Activated CD4-positive, alpha-beta memory T cell treated with anti-CD3 and anti-CD28 coated beads for 36 hours (primary cell): ENCODE results near the gene GJE1. TPM values are rescaled to one million over a fixed set of nuclear protein-coding genes. Genes with fewer than 3 reads are reported as not detected.
"Not testable (repeated sequence)": the region's sequence is repeated elsewhere in the genome, so short reads cannot be mapped to it uniquely, and the experiment has no call there.

Experiments used
- CTCF ChIA-PET: fragments of 350-600 bp; sonication (Branson Sonifier 250); formaldehyde crosslinking; loops from one replicate; lab custom pipeline; 2021; ENCODE audit warnings: antibody characterized with exemption, inconsistent platforms; lab: Charles Lee
- POLR2A ChIA-PET: fragments of 350-600 bp; sonication (Branson Sonifier 250); formaldehyde crosslinking; loops from one replicate; lab custom pipeline; 2021; ENCODE audit warnings: antibody characterized with exemption; lab: Charles Lee
- DNase-seq: peaks from one replicate; pipeline ENCODE4 v3.0.0-alpha.2; 2020
- H3K27ac Mint-ChIP-seq: one replicate; pipeline ENCODE4 v1.8.0; 2021; ENCODE audit warnings: mixed read lengths
- H3K27me3 Mint-ChIP-seq: one replicate; pipeline ENCODE4 v1.8.0; 2021; ENCODE audit warnings: mixed read lengths
- H3K36me3 Mint-ChIP-seq: one replicate; pipeline ENCODE4 v1.8.0; 2021; ENCODE audit warnings: mixed read lengths
- H3K4me1 Mint-ChIP-seq: one replicate; pipeline ENCODE4 v1.8.0; 2021; ENCODE audit warnings: low read depth, mixed read lengths
- H3K4me3 Mint-ChIP-seq: one replicate; pipeline ENCODE4 v1.8.0; 2021; ENCODE audit warnings: mild to moderate bottlenecking, mixed read lengths
- H3K9me3 Mint-ChIP-seq: one replicate; pipeline ENCODE4 v1.8.0; 2021; ENCODE audit warnings: mixed read lengths
- intact Hi-C: fragments of 100-400 bp; cut with micrococcal nuclease; formaldehyde crosslinking; loops from one replicate; pipeline ENCODE4 v1.15.1; 2023
- total RNA-seq, 2 experiments: library from RNA; stranded (reverse); gene quantifications; one replicate each; pipeline ENCODE4 v1.2.3, GENCODE V29; 2021

GJE1 gene, protein sequence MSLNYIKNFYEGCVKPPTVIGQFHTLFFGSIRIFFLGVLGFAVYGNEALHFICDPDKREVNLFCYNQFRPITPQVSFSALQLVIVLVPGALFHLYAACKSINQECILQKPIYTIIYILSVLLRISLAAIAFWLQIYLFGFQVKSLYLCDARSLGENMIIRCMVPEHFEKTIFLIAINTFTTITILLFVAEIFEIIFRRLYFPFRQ
- total RNA-seq, result not detected

DNA sequence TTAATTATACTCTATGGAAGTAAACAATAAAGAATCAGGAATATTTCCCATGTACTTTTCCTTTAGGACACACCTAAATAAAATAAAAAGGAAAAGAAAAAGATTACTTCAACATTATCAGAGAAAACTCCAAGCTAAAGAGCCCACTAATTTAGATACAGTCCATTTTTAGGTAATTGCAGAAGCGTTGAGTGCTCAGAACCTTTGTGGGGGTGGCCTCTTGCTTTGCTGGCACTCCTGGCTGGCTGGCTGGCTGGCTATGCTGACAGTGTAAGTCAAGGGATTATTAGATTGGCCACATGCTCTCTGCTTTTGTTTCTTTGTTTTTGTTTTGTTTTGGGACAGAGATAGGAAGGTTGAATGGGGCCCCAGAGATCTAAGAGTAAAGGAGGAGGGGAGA lies at the start of gene GJE1:
Gene GJE1, plus strand, starts transcription at position 301 of the 400 bp plus-strand sequence. CDS start 234 bp downstream, outside the sequence.
- no peaks in the 10 kb centered on the region for H3K9me3 Mint-ChIP-seq
- CTCF ChIA-PET, result no interaction called here
- DNase-seq, result no peak
- intact Hi-C loops, result no loop called here
- no peaks in the 10 kb centered on the region for H3K4me1 Mint-ChIP-seq
- peaks cover 19% of the 10 kb centered on the region for H3K27me3 Mint-ChIP-seq
- H3K36me3 Mint-ChIP-seq, result no peaks in the 10 kb centered on the region
- no peak within 1 kb of the TSS for H3K4me3 Mint-ChIP-seq
- POLR2A ChIA-PET, result no interaction called here
- no peak within 1 kb of the TSS for H3K27ac Mint-ChIP-seq

DNA sequence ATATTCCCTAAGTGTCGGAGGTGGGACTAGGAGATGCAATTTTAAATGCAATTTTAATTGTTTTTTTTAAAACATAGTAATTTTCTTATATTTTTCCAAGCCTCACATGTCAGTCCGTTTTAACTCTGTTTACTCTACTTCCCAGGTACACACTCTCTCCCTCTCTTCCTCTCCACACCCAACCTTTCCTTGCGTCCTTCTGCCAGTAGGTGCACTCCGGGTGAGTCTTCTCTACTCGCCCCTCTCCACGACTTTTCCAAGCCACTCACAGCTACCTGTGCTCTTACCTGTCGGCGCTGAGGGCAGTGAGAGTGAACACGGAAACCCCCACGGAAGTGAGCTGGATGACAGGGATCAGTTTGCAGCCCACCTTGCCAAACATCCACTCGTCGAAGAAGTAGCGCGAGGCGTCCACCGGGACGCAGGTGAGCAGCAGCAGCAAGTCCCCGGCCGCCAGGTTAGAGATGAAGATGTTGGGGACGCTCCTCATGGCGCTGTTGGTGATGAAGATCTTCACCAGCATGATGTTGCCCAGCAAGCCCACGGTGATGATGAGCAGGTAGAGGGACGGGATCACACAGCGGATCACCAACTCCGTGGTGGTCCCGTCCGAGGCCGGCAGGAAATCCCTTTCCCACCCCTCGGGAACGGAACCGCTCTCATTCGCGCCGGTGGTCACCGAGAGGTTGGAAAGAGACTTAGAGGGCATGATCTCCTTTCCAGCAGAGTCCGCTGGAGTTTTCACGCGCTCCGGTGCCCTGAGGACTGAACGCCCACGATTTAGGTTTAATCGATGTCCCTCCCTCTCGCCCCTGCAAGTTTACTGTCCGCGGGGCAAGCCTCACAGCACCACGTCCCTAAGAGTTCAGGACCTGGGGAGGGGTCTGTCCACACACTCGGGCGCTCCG lies 44.5 kb upstream of the GJE1 start:
- H3K36me3 Mint-ChIP-seq, result no peaks in the 10 kb centered on the region

DNA sequence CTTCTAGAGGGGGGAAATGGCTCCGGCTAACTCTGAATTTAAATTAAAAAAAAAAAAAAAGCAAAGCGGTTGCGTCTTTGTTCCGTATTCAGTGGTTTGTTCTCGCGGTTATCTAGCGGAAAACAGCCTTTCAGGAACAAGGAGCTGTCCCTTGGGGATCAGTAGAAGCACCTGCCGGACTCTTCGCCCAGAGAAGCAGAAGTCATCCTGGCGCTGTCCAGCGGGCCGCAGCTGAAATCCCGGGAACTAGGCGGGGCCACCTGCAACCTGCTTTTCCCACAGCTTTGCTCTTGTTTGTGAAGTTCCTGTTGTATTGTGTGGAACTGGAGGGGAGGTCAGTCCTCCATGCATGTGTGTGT lies 43.9 kb upstream of the GJE1 start:
- no peak overlapping the region for H3K27ac Mint-ChIP-seq
- H3K4me1 Mint-ChIP-seq, result peaks cover 11% of the 10 kb centered on the region
- H3K27me3 Mint-ChIP-seq, result peaks cover 24% of the 10 kb centered on the region
- intact Hi-C loops, result no loop called here
- peak; percentile 20 for DNase-seq
- peaks cover 2% of the 10 kb centered on the region for H3K9me3 Mint-ChIP-seq
- no peak overlapping the region for H3K4me3 Mint-ChIP-seq
- no peaks in the 10 kb centered on the region for H3K36me3 Mint-ChIP-seq
- ChIA-PET POLR2A (no interaction called here), CTCF (no interaction called here)

More for the DNA sequence above, 44.5 kb upstream of the GJE1 start:
- peaks cover 16% of the 10 kb centered on the region for H3K4me1 Mint-ChIP-seq
- intact Hi-C loops, result no loop called here
- H3K9me3 Mint-ChIP-seq, result no peaks in the 10 kb centered on the region
- ChIA-PET POLR2A (no interaction called here), CTCF (no interaction called here)
- no peak for DNase-seq
- H3K27ac Mint-ChIP-seq, result no peak overlapping the region
- H3K4me3 Mint-ChIP-seq, result no peak overlapping the region
- H3K27me3 Mint-ChIP-seq, result peaks cover 24% of the 10 kb centered on the region

DNA sequence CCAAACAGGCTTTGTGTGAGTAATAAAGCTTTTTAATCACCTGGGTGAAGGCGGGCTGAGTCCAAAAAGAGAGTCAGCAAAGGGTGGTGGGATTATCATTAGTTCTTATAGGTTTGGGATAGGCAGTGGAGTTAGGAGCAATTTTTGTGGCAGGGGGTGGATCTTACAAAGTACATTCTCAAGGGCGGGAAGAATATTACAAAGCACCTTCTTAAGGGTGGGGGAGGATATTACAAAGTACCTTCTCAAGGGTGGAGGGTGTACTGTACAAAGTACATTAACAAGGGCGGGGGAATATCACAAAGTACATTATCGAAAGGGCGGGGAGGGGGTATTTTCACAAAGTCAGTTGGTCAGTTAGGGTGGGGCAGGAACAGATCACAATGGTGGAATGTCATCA lies 27.9 kb upstream of the GJE1 start:
- H3K4me3 Mint-ChIP-seq, H3K4me1 Mint-ChIP-seq, H3K27me3 Mint-ChIP-seq, H3K36me3 Mint-ChIP-seq, intact Hi-C loops, H3K9me3 Mint-ChIP-seq, DNase-seq, H3K27ac Mint-ChIP-seq, POLR2A ChIA-PET, CTCF ChIA-PET: not testable (repeated sequence)

DNA sequence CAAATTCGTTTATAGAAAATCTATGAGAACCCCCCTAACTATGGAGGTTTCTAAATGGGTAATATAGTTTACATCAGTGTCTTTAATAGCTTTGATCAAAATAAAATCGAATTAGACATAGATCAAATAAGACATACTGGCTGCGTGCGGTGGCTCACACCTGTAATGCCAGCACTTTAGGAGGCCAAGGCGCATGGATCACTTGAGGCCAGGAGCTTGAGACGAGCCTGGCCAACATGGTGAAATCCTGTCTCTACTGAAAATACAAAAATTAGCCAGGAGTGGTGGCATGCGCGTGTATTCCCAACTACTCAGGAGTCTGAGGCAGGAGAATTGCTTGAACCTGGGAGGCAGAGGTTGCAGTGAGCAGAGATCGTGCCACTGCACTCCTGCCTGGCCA lies 21.9 kb upstream of the GJE1 start:
- H3K36me3 Mint-ChIP-seq, intact Hi-C loops, H3K27ac Mint-ChIP-seq, H3K4me3 Mint-ChIP-seq, H3K4me1 Mint-ChIP-seq, H3K27me3 Mint-ChIP-seq, POLR2A ChIA-PET, DNase-seq, H3K9me3 Mint-ChIP-seq: not testable (repeated sequence)
- CTCF ChIA-PET, result interaction anchor here (0.6 to 4.6 kb wide), 4 partner anchors 9 to 516 kb away, joined by 3 to 64 read pairs (median 14); no protein-coding TSS in a partner anchor

DNA sequence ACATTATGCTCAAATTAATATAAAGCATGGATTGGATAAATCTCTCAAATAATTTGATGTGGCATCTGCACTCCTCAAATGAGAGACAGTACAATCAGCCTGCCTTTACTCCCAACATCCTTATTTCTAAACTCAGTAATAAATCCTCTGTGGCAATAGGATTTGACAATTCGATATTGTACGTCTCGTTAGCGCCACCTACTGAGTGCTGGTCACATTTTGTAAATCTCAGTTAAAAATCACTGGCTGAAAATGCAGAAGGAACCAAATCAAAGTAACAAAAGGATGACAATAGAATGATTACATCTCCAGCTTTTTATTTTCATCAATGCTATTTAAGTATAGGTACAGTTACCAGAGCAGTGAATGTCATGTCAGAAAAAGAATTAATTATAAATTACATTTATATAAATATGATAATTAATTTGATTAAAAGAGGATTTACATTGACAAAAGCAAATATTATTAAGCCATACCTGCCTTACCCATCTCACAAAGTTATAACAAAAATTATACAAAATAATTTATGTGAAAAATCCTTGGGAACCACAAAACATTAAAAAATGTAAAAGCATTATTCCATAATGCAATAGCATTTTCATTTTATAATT lies 20.2 kb upstream of the GJE1 start:
- intact Hi-C loops, result loop anchor here (1.0 kb wide), 2 partner anchors 123 to 434 kb away; no protein-coding TSS in a partner anchor
- Mint-ChIP-seq H3K27me3 (peaks cover 2% of the 10 kb centered on the region), H3K4me3 (no peak overlapping the region), H3K9me3 (no peaks in the 10 kb centered on the region), H3K27ac (no peak overlapping the region), H3K36me3 (no peaks in the 10 kb centered on the region), H3K4me1 (no peaks in the 10 kb centered on the region)
- POLR2A ChIA-PET, result no interaction called here
- peak; percentile 75 for DNase-seq
- CTCF ChIA-PET, result interaction anchor here (0.6 to 4.6 kb wide), 13 partner anchors 9 to 661 kb away, joined by 3 to 64 read pairs (median 5); no protein-coding TSS in a partner anchor

DNA sequence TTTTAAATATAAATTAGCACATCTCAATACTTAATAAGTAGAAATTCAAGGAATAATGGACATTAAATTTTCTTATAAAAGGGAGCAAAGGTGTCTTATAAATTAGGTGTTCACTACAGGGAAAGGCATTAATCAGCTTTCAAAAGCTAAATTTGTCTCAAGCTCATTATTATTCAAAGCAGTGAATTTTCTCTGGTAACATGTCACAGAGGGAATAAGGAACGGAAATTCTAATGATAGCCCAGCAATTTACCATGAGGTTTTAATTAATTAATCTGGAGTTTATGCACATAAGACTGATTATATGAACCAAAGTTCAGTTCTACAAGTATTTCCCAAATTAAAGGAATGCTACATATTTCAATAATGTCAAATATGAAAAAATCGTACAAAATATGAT lies 15.4 kb upstream of the GJE1 start:
- DNase-seq, result no peak
- Mint-ChIP-seq H3K36me3 (no peaks in the 10 kb centered on the region), H3K9me3 (no peaks in the 10 kb centered on the region), H3K27me3 (peaks cover 2% of the 10 kb centered on the region), H3K27ac (no peak overlapping the region), H3K4me1 (no peaks in the 10 kb centered on the region), H3K4me3 (no peak overlapping the region)
- CTCF ChIA-PET, result interaction anchor here (1.0 kb wide), 1 partner anchor 128 kb away, joined by 6 read pairs; no protein-coding TSS in a partner anchor
- POLR2A ChIA-PET, result no interaction called here
- intact Hi-C loops, result no loop called here

DNA sequence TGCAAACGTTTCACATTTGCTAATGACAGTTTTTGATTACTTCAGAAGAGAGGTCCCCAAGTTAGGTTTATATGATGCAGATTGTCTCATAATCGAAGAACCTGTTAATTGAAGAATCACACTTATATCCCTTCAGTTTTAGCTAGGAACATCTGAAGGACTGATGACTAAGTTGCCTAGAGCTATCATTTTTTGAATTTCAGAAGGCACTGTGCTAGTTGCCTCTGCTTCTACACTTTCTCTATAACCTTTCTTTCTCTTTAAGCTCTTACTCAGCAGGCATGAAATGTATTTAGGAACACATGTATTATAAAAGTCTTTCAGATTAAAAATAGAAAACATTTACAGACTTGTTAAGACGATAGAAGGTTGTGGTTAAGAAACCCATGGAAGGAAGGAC lies 14.4 kb upstream of the GJE1 start:
- CTCF ChIA-PET, result no interaction called here
- no peak for DNase-seq
- POLR2A ChIA-PET, result no interaction called here
- Mint-ChIP-seq H3K36me3 (no peaks in the 10 kb centered on the region), H3K27ac (no peak overlapping the region), H3K9me3 (no peaks in the 10 kb centered on the region), H3K4me3 (no peak overlapping the region), H3K27me3 (no peaks in the 10 kb centered on the region), H3K4me1 (no peaks in the 10 kb centered on the region)
- intact Hi-C loops, result no loop called here

DNA sequence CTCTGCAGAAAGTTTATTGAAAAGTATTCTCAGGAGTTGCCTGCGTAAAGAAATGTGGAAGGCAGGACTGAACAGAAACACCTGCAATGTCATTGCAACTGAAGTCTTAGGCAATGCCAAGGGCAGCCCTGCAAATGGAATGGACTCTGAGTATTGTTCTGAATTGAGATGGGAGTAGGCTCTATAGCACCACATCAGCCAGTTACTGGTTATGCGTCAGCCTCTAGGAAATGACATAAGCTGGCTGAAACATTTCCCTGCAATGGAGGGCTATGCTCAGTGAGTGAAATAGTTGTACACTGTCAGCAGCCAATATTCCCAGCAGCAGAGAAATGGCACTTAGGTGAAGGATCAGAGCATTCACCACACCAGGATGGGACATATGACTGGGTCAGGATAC lies 13.8 kb upstream of the GJE1 start:
- H3K27me3 Mint-ChIP-seq, result no peaks in the 10 kb centered on the region
- POLR2A ChIA-PET, result no interaction called here
- CTCF ChIA-PET, result no interaction called here
- DNase-seq, result no peak
- H3K9me3 Mint-ChIP-seq, result no peaks in the 10 kb centered on the region
- intact Hi-C loops, result no loop called here
- H3K4me1 Mint-ChIP-seq, result no peaks in the 10 kb centered on the region
- no peak overlapping the region for H3K4me3 Mint-ChIP-seq
- no peak overlapping the region for H3K27ac Mint-ChIP-seq
- no peaks in the 10 kb centered on the region for H3K36me3 Mint-ChIP-seq

DNA sequence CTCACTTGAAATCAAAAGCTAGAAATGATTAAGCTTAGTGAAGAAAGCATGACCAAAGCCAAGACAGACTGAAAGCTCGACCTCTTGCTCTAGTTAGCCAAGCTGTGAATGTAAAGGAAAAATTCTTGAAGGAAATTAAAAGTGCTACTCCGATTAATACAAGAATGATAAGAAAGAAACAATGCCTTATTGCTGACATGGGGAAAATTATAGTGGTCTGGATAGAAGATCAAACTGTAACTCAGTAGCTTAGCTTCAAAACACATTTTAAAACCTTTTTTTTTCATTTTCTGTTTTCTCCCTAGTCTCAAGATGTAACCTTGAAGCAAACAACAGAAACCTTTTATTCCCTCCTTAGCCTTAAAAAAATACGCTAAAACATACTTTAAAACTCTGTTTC lies 11.4 kb upstream of the GJE1 start:
- H3K9me3 Mint-ChIP-seq, result no peaks in the 10 kb centered on the region
- no peak overlapping the region for H3K4me3 Mint-ChIP-seq
- POLR2A ChIA-PET, result no interaction called here
- intact Hi-C loops, result no loop called here
- H3K36me3 Mint-ChIP-seq, result no peaks in the 10 kb centered on the region
- CTCF ChIA-PET, result interaction anchor here (1.8 kb wide), 1 partner anchor 132 kb away, joined by 5 read pairs; no protein-coding TSS in a partner anchor
- H3K27ac Mint-ChIP-seq, result no peak overlapping the region
- no peaks in the 10 kb centered on the region for H3K4me1 Mint-ChIP-seq
- no peak for DNase-seq
- no peaks in the 10 kb centered on the region for H3K27me3 Mint-ChIP-seq

DNA sequence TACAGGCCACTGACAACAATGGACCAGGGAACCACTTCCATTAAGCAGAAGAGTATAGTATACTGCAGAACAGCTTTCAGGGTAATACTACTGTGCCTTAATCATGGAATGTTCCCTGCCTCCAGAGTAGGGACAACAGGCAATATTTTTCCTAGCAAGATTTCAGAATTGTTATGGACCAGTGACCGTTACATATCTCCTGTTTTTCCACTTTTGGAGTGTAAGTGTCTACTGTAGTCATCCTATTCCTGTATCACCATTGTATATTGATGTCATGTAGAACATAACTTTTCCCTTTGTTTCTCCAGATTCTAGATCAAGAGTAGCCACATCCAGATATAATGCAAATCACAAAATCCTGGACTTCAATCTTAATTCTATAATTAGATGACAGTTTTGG lies 1.9 kb upstream of the GJE1 start:
- no peaks in the 10 kb centered on the region for H3K9me3 Mint-ChIP-seq
- H3K36me3 Mint-ChIP-seq, result no peaks in the 10 kb centered on the region
- H3K27me3 Mint-ChIP-seq, result peaks cover 19% of the 10 kb centered on the region
- no peak overlapping the region for H3K4me3 Mint-ChIP-seq
- intact Hi-C loops, result no loop called here
- POLR2A ChIA-PET, result no interaction called here
- no peak for DNase-seq
- no peak overlapping the region for H3K27ac Mint-ChIP-seq
- H3K4me1 Mint-ChIP-seq, result no peaks in the 10 kb centered on the region
- CTCF ChIA-PET, result no interaction called here

DNA sequence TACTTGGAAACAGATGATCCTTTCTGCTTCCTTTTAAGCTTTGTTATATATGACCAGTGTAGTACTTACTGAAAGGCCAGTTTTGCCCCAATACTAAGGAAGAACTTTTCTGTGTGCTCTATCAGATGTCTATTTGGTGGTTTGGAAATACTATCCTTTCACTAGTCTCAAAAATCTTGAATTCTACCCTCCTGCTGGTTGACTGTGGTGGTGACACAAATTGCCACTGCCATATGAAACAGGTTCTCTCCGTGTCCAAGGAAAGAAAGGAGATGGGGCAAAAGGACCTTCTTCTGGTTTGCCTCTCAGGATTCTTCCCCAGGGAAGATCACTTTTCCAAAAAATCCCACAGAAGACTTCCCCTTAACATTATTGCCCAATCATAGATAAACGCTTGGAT lies 6.2 kb downstream of the GJE1 start:
- ChIA-PET POLR2A (no interaction called here), CTCF (interaction anchor here (2.1 kb wide), 1 partner anchor 17 kb away, joined by 9 read pairs; no protein-coding TSS in a partner anchor)
- Mint-ChIP-seq H3K36me3 (no peaks in the 10 kb centered on the region), H3K9me3 (no peaks in the 10 kb centered on the region), H3K27ac (no peak overlapping the region), H3K4me3 (no peak overlapping the region), H3K4me1 (no peaks in the 10 kb centered on the region), H3K27me3 (peaks cover 7% of the 10 kb centered on the region)
- no peak for DNase-seq
- intact Hi-C loops, result no loop called here
